Pericardium fibroblast (primary cell): ENCODE measurements around the gene SOWAHC. TPM values are rescaled to one million over a fixed set of nuclear protein-coding genes. Genes with fewer than 3 reads are reported as not detected.

Experiments used
- total RNA-seq: library from RNA; depleted of rRNA; stranded (reverse); fragments of >200 nt; gene quantifications from 2 replicates; pipeline ENCODE4 v1.2.3, GENCODE V29; 2015

Gene SOWAHC, protein sequence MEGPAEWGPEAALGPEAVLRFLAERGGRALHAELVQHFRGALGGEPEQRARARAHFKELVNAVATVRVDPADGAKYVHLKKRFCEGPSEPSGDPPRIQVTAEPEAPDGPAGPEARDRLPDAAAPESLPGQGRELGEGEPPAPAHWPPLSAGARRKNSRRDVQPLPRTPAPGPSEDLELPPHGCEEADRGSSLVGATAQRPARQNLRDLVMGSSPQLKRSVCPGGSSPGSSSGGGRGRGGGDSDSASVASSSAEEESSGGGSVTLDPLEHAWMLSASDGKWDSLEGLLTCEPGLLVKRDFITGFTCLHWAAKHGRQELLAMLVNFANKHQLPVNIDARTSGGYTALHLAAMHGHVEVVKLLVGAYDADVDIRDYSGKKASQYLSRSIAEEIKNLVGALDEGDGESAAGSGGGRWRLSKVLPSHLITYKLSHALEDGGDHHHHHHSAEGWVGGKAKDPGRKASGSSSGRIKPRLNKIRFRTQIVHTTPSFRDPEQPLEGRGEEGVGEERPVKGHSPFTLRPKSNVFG
- total RNA-seq, result 9.7 and 14.2 TPM in 2 replicates

DNA sequence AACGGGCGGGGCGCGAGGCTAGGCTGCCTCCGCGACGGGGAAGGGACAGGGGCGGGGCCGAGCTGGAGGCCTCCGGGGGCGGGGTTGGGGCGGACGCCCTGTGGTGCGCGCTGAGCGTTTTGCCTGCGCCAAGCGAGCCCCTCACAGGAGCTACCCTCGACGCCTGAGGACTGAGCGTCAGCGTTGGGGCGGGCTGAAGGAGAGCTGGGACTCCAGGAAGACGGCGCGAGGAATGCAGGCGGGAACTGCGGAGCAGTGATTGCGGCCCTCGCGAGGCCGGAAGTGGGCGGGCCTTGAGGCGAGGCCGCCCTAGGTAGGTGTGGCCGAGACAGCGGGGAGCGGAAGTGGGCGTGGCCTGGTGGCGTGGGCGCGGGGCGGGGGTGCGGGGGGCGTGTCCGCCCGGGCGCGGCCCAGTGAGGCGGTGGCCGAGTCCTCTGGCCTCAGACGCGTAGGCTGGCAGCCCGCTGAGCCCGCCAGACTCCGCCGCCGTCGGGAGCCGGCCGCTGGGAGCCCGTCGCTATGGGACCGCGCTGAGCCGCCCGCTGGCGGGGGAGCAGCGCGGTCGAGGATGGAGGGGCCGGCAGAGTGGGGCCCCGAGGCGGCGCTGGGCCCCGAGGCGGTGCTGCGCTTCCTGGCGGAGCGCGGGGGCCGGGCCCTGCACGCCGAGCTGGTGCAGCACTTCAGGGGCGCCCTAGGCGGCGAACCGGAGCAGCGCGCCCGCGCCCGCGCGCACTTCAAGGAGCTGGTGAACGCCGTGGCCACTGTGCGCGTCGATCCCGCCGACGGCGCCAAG lies at the start of gene SOWAHC, which contains the start of gene SEPTIN10:
TSS of gene SOWAHC (plus strand) at position 443 of the 793 bp plus-strand sequence. CDS start at position 569, 126 bp downstream.
TSS of gene SEPTIN10 (minus strand) at position 45 of the 793 bp plus-strand sequence. CDS start 139 bp downstream, outside the sequence.

Other genes with a start within 250 kb of the SOWAHC start
- 42.7 and 63.4 TPM in 2 replicates for gene SEPTIN10, start 398 bp upstream of the SOWAHC start, total RNA-seq
- 7.0 and 9.1 TPM in 2 replicates for gene RGPD5, start 179.9 kb downstream of the SOWAHC start, total RNA-seq